LoVo (cell line): ENCODE measurements around the gene SLC25A38.

Source experiments
- DNase-seq: peaks from one replicate; pipeline ENCODE4 v3.0.0-alpha.2; 2016; ENCODE audit warnings: low spot score

The SLC25A38 gene

GRCh38 chr3:39433642-39434041 is 50.5 kb downstream of the SLC25A38 start:
- no peak for DNase-seq

GRCh38 chr3:39434574-39434973 is 51.4 kb downstream of the SLC25A38 start:
- no peak for DNase-seq

GRCh38 chr3:39435006-39435748 is 52.0 kb downstream of the SLC25A38 start:
- DNase-seq, result no peak

GRCh38 chr3:39438880-39439279 is 55.7 kb downstream of the SLC25A38 start:
- no peak for DNase-seq

GRCh38 chr3:39440316-39440715 is 57.1 kb downstream of the SLC25A38 start:
- no peak for DNase-seq

GRCh38 chr3:39443530-39443929 is 60.4 kb downstream of the SLC25A38 start:
- DNase-seq, result no peak

GRCh38 chr3:39445927-39446326 is 62.8 kb downstream of the SLC25A38 start:
- no peak for DNase-seq

- DNase-seq, result no peak
Observed at GRCh38 chr3:39446444-39446843, 63.3 kb downstream of the SLC25A38 start.
